ENCODE results near the gene JAG1. TPM values are rescaled to one million over a fixed set of nuclear protein-coding genes. Genes with fewer than 3 reads are reported as not detected.

JAG1 gene
- polyA plus RNA-seq, 1 donor from 2014 or later: 9.0 TPM

DNA sequence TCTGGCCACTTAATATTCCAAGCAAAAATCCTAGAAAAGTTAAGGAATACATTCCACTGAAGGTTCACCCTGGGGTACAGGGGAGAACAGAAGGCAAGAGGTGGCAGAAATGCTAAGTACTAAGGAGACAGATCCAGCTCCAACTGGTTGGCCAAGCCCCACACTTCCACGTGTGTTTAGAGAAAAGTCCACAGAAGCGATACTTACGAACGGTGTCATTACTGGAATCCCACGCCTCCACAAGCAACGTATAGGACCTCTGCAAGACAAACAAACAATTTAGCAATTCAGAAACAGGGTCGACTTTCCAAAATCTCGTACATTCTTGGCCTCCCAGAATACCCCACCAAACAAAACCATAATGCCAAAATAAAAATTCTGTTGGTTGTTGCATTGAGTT is 10.0 kb downstream of the JAG1 start:
- TF ChIP-seq MXI1 (conservative IDR thresholded peaks at IDR 0.05; ENCODE audit: poor library complexity, severe bottlenecking): no peak
- TF ChIP-seq CTCF (IDR thresholded peaks at IDR 0.05; ENCODE audit: poor library complexity, severe bottlenecking): no peak
- TF ChIP-seq SMC3 (conservative IDR thresholded peaks at IDR 0.05; ENCODE audit: poor library complexity): no peak
- no peak for TF ChIP-seq RAD21 (conservative IDR thresholded peaks at IDR 0.05)
- no peak for TF ChIP-seq EZH2 (IDR thresholded peaks at IDR 0.05; ENCODE audit: borderline replicate concordance, insufficient read depth, low read length, poor library complexity, severe bottlenecking)
- TF ChIP-seq POLR2AphosphoS5 (IDR thresholded peaks at IDR 0.05): no peak
- no peak for TF ChIP-seq REST (IDR thresholded peaks at IDR 0.05; ENCODE audit: borderline replicate concordance)
- no peak for TF ChIP-seq EP300 (conservative IDR thresholded peaks at IDR 0.05; ENCODE audit: poor library complexity, severe bottlenecking)
- no peak for TF ChIP-seq TAF1 (IDR thresholded peaks at IDR 0.05; ENCODE audit: low read depth)
- Histone ChIP-seq H3K9me3 (ENCODE audit: low read length) (no peaks in the 10 kb centered on the region), H3K4me2 (ENCODE audit: low read length) (no peak overlapping the region), H3F3A (ENCODE audit: insufficient read depth, low read length, poor library complexity, severe bottlenecking) (no peaks in the 10 kb centered on the region), H2AFZ (ENCODE audit: low read depth, low read length) (no peak overlapping the region), H3K4me3 (ENCODE audit: low read length) (no peak overlapping the region), H3K9ac (ENCODE audit: low read length) (no peak overlapping the region), H4K20me1 (ENCODE audit: insufficient read depth) (no peaks in the 10 kb centered on the region), H3K36me3 (ENCODE audit: insufficient read depth, low read length) (peaks cover 4% of the 10 kb centered on the region), H3K27ac (ENCODE audit: low read length) (no peak overlapping the region), H3K27me3 (ENCODE audit: insufficient read depth, low read depth, low read length) (no peaks in the 10 kb centered on the region), H3K79me2 (replicated peaks; ENCODE audit: insufficient read depth, low read length) (no peaks in the 10 kb centered on the region), H3K9me2 (ENCODE audit: insufficient read depth, low read length) (no peaks in the 10 kb centered on the region)

- Histone ChIP-seq H3K36me3 (ENCODE audit: insufficient read depth, low read length) (peaks cover 9% of the 10 kb centered on the region), H3K9ac (ENCODE audit: low read length) (no peak overlapping the region), H3K4me3 (ENCODE audit: low read length) (no peak overlapping the region), H3F3A (ENCODE audit: insufficient read depth, low read length, poor library complexity, severe bottlenecking) (no peaks in the 10 kb centered on the region), H3K4me2 (ENCODE audit: low read length) (no peak overlapping the region), H3K27me3 (ENCODE audit: insufficient read depth, low read depth, low read length) (no peaks in the 10 kb centered on the region), H3K9me2 (ENCODE audit: insufficient read depth, low read length) (no peaks in the 10 kb centered on the region), H3K27ac (ENCODE audit: low read length) (no peak overlapping the region), H3K9me3 (ENCODE audit: low read length) (no peaks in the 10 kb centered on the region), H4K20me1 (ENCODE audit: insufficient read depth) (no peaks in the 10 kb centered on the region), H2AFZ (ENCODE audit: low read depth, low read length) (no peak overlapping the region), H3K79me2 (replicated peaks; ENCODE audit: insufficient read depth, low read length) (no peaks in the 10 kb centered on the region)
- no peak for TF ChIP-seq MXI1 (conservative IDR thresholded peaks at IDR 0.05; ENCODE audit: poor library complexity, severe bottlenecking)
- no peak for TF ChIP-seq RAD21 (conservative IDR thresholded peaks at IDR 0.05)
- no peak for TF ChIP-seq EP300 (conservative IDR thresholded peaks at IDR 0.05; ENCODE audit: poor library complexity, severe bottlenecking)
- TF ChIP-seq EZH2 (IDR thresholded peaks at IDR 0.05; ENCODE audit: borderline replicate concordance, insufficient read depth, low read length, poor library complexity, severe bottlenecking): no peak
Observed at GRCh38 chr20:10662661-10663458, 10.9 kb downstream of the JAG1 start.

All from neural cell (in vitro differentiated cells).